ENCODE results near the gene SLC6A11. TPM values are rescaled to one million over a fixed set of nuclear protein-coding genes. Genes with fewer than 3 reads are reported as not detected.

Gene SLC6A11
- total RNA-seq, 4 donors from 2014 or later, result 0.05 TPM; not detected in 3

GRCh38 chr3:10790713-10791112, 25.3 kb upstream of the SLC6A11 start:
- Histone ChIP-seq H3K4me3 (no peak overlapping the region), H3K9me3 (no peaks in the 10 kb centered on the region), H3K36me3 (no peaks in the 10 kb centered on the region), H3K27ac (no peak overlapping the region), H3K27me3 (peaks cover 60% of the 10 kb centered on the region), H3K4me1 (no peaks in the 10 kb centered on the region)
- TF ChIP-seq POLR2AphosphoS5 (IDR thresholded peaks at IDR 0.05), result no peak
- no peak for TF ChIP-seq CTCF (IDR thresholded peaks at IDR 0.05)
- TF ChIP-seq POLR2A (IDR thresholded peaks at IDR 0.05), result no peak
- no peak for TF ChIP-seq EP300 (IDR thresholded peaks at IDR 0.05)
- WGBS, 2 donors (ENCODE audit: low coverage in 1 of 2), result 100% methylated on average over 1 of the region's 1 CpG
- ATAC-seq, result no peak

GRCh38 chr3:10792208-10792607, 23.8 kb upstream of the SLC6A11 start:
- Histone ChIP-seq H3K27me3 (peaks cover 60% of the 10 kb centered on the region), H3K27ac (no peak overlapping the region), H3K36me3 (no peaks in the 10 kb centered on the region), H3K4me3 (no peak overlapping the region), H3K4me1 (no peaks in the 10 kb centered on the region), H3K9me3 (no peaks in the 10 kb centered on the region)
- no peak for TF ChIP-seq CTCF (IDR thresholded peaks at IDR 0.05)
- no peak for TF ChIP-seq EP300 (IDR thresholded peaks at IDR 0.05)
- TF ChIP-seq POLR2AphosphoS5 (IDR thresholded peaks at IDR 0.05), result no peak
- TF ChIP-seq POLR2A (IDR thresholded peaks at IDR 0.05), result no peak
- ATAC-seq, result no peak
- WGBS, 2 donors (ENCODE audit: low coverage in 1 of 2), result 68% methylated on average over 3 of the region's 4 CpGs; no CpG with 5 or more reads in 1 of the 2 donors

- Histone ChIP-seq H3K9me3 (no peaks in the 10 kb centered on the region), H3K4me1 (no peaks in the 10 kb centered on the region), H3K4me3 (no peak overlapping the region), H3K27ac (no peak overlapping the region), H3K36me3 (no peaks in the 10 kb centered on the region), H3K27me3 (peaks cover 40% of the 10 kb centered on the region)
- TF ChIP-seq CTCF (IDR thresholded peaks at IDR 0.05) (no peak), EP300 (IDR thresholded peaks at IDR 0.05) (no peak), POLR2AphosphoS5 (IDR thresholded peaks at IDR 0.05) (no peak)
- no peak for ATAC-seq
- WGBS, 2 donors (ENCODE audit: low coverage in 1 of 2), result 44 to 46% methylated on average over 3 to 4 of the region's 5 CpGs
Observed at GRCh38 chr3:10798600-10799367, 17.2 kb upstream of the SLC6A11 start.

- no peak overlapping the region for H3K4me3 ChIP-seq
- TF ChIP-seq EP300 (IDR thresholded peaks at IDR 0.05) (no peak), POLR2AphosphoS5 (IDR thresholded peaks at IDR 0.05) (no peak), CTCF (IDR thresholded peaks at IDR 0.05) (no peak), POLR2A (IDR thresholded peaks at IDR 0.05) (no peak)
- H3K4me1 ChIP-seq, result no peaks in the 10 kb centered on the region
- no peaks in the 10 kb centered on the region for H3K36me3 ChIP-seq
- H3K27me3 ChIP-seq, result peaks cover 31% of the 10 kb centered on the region
- no peaks in the 10 kb centered on the region for H3K9me3 ChIP-seq
- 60 to 64% methylated on average over 1 to 2 of the region's 2 CpGs for WGBS, 2 donors (ENCODE audit: low coverage in 1 of 2)
- H3K27ac ChIP-seq, result no peak overlapping the region
- no peak for ATAC-seq
Observed at GRCh38 chr3:10804183-10804648, 11.8 kb upstream of the SLC6A11 start.

GRCh38 chr3:10806006-10806405, 10.0 kb upstream of the SLC6A11 start:
- Histone ChIP-seq H3K9me3 (no peaks in the 10 kb centered on the region), H3K36me3 (no peaks in the 10 kb centered on the region), H3K4me3 (no peak overlapping the region), H3K4me1 (no peaks in the 10 kb centered on the region), H3K27ac (no peak overlapping the region), H3K27me3 (peaks cover 32% of the 10 kb centered on the region)
- 57 to 60% methylated on average over 1 to 3 of the region's 4 CpGs for WGBS, 2 donors (ENCODE audit: low coverage in 1 of 2)
- no peak for ATAC-seq
- no peak for TF ChIP-seq CTCF (IDR thresholded peaks at IDR 0.05)
- no peak for TF ChIP-seq EP300 (IDR thresholded peaks at IDR 0.05)
- TF ChIP-seq POLR2AphosphoS5 (IDR thresholded peaks at IDR 0.05), result no peak
- no peak for TF ChIP-seq POLR2A (IDR thresholded peaks at IDR 0.05)

Data from gastroesophageal sphincter (tissue), 4 donors.